ENCODE results near the gene POU6F2.

GRCh38 chr7:39510864-39511354 lies 533.2 kb downstream of the POU6F2 start:
- TF ChIP-seq CTCF (conservative IDR thresholded peaks at IDR 0.05; ENCODE audit: low read length) (no peak), EZH2phosphoT487 (IDR thresholded peaks at IDR 0.05; ENCODE audit: borderline replicate concordance) (no peak)

Data from Loucy (cell line).